HG03196 (cell line): ENCODE data around the gene PLA2G2D.

Experiments
- ATAC-seq: cut with Tn5 transposase; IDR thresholded peaks from one replicate; pipeline ENCODE4 v1.9.1; 2021; ENCODE audit not compliant: unreplicated experiment

Gene PLA2G2D, protein sequence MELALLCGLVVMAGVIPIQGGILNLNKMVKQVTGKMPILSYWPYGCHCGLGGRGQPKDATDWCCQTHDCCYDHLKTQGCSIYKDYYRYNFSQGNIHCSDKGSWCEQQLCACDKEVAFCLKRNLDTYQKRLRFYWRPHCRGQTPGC

DNA sequence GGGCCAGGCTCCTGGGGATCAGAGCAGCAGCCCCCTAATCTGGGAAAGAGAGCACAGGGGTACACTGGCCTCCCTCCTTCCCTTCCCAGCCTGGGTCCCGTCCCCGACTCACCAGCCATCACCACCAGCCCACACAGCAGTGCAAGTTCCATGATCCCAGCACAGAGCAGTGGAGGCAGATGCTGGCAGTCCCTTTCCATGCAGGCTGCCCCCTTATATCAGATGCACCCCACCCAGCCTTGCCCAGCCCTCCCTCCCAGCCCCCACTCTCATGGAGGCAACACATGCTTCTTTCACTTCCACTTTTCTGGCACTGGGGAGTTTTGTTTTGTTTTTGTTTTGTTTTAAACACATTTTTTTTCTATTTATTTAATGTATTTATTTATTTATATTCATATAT lies at the start of gene PLA2G2D:
PLA2G2D (minus strand) TSS at position 190 of the 400 bp plus-strand sequence; CDS start at position 152, 38 bp downstream.
- ATAC-seq: no peak

GRCh38 chr1:20168564-20169491 lies 49.5 kb upstream of the PLA2G2D start:
- ATAC-seq: no peak

GRCh38 chr1:20167126-20167525 lies 47.8 kb upstream of the PLA2G2D start:
- ATAC-seq: no peak

- no peak for ATAC-seq
Measured at GRCh38 chr1:20166051-20166450, 46.7 kb upstream of the PLA2G2D start.

GRCh38 chr1:20165522-20165951 lies 46.2 kb upstream of the PLA2G2D start:
- no peak for ATAC-seq

- no peak for ATAC-seq
Measured at GRCh38 chr1:20164694-20165202, 45.4 kb upstream of the PLA2G2D start.

- ATAC-seq: no peak
Measured at GRCh38 chr1:20160034-20160433, 40.7 kb upstream of the PLA2G2D start.

GRCh38 chr1:20158358-20159070 lies 39.2 kb upstream of the PLA2G2D start:
- no peak for ATAC-seq

DNA sequence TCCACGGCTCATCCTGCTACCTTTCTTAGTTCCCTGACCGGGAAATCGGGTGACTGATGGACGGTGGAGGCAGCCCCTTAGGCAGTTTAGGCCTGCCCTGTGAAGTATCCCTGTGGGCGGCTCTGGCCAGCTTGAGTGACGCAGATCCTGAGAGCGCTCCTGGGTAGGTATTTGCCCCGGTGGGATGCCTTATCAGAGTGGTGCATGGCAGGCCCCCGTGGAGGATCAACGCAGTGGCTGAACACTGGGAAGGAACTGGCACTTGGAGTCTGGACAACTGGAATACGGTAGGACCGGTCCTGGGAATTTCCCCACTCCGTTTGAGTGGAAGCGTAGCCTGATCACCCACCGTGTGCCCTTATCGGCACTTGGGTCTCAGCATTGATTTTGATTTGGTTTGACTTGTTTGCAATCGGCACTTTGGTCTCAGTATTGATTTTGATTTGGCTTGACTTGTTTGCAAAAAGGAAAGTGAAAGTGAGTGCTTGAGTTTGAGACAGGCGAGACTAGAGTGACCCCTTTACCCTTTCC lies 35.0 kb upstream of the PLA2G2D start:
- no peak for ATAC-seq

DNA sequence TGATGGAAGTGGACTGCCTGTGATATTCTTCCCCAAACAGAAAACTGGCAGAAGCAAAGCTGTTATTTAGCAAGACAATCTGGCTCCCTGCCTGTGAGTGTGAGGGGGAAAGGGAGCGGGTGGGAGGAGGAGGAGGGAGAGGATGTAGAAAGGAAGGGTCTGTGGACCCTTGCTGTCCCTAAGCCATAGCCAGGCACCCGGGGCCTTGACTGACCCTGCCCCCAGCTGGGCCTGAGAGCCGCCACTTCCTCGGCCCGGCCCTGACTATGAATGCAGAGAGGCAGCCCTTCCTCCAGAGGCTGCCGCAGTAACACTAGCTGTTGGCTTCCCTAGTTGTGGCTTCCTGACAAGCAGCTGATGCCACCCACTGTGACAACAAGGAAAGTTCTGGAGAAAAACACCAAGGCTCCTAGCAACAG lies 33.7 kb upstream of the PLA2G2D start:
- ATAC-seq: no peak

- peak; percentile 16 for ATAC-seq
Measured at GRCh38 chr1:20152599-20152930, 33.2 kb upstream of the PLA2G2D start.

GRCh38 chr1:20151906-20152598 lies 32.7 kb upstream of the PLA2G2D start:
- peak; percentile 54 for ATAC-seq

DNA sequence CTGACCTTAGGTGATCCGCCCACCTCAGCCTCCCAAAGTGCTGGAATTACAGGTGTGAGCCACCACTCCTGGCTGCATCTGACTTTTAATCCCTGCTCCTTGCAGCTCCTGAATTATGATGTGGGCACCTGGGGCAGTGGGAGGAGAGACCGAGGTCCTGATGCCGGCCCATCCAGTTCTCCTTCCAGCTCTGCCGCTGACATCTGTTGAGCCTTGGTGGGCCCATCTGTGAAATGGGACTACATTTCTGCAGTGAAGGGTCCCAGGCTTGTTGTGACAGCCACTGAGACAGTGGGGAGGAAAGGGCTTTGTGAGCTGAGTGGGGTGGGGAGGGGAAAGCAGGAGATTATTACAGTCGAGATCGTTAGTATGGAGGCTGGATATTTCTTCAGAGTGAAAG lies 31.6 kb upstream of the PLA2G2D start:
- no peak for ATAC-seq

- no peak for ATAC-seq
Measured at GRCh38 chr1:20150326-20150705, 31.0 kb upstream of the PLA2G2D start.

GRCh38 chr1:20149601-20150325 lies 30.4 kb upstream of the PLA2G2D start:
- ATAC-seq: no peak

DNA sequence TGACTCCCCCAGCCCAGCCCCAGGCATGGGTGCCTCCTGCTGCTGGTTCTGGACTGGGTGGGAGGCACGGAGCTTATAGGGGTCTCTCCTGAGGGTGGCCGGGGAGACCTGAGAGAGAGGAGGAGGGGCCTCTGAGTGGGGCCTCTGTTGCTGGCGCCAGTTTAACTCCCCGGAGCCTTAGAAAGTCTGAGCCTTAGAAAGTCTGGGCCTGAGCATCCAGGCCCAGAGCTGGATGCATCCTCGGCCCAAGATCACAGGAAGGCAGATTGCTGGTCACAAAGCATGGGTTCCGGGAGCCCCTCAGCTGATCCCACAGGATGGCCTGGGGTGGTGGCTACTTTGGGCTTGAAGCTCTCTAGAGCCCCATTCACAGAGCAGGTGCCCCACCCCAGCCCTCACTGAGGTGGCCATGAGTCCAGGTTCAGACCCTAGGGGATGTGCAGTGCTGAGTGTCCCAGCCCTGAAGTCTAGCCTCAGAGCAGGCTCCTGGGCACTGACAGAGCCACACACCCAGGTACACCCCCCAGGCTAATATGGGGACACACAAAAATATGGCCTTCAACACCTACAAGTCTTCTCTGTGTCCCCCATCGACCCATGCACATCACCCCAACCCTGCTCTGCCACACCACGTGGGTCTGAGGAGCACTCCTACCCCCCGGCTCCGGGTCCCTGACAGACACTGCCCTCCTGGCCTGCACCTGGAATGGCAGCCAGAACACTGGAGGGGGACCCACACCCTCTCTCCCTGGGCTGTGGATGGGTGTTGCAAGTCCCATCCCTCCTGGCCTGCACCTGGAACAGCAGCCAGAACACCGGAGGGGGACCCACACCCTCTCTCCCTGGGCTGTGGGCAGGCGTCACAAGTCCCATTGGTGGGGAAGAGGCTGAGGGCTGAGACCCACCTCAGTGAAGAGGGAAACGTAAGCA lies 29.5 kb upstream of the PLA2G2D start:
- ATAC-seq: no peak

DNA sequence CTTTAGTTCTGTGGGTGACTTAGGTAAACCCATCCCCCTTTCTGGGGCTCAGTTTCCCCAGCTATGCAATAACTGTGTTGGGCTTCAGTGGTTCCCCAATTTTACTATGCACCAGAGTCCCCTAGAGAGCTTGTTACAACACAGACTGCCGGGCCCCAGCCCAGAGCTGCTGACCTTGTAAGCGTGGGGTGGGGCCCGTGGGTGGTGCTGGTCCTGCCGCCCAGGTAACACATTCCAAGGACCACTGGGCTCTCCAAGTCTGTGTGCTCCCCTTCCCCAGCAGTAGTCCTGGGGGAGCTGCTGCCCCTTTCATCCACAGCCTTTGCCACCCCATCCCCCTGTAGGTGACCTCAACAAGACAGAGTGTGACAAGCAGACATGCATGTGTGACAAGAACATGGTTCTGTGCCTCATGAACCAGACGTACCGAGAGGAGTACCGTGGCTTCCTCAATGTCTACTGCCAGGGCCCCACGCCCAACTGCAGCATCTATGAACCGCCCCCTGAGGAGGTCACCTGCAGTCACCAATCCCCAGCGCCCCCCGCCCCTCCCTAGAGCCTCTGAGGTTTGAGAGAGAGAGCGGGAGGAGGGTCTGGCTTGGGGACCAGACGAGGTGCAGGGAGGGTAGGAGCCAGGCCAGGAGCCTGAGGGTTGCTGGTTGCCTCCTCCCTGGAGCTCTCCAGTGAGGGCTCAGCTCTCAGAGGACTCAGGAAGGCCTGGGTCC lies 28.7 kb upstream of the PLA2G2D start:
- no peak for ATAC-seq
